Right renal pelvis (tissue), 4 donors: ENCODE measurements around the gene ZNF860. TPM values are rescaled to one million over a fixed set of nuclear protein-coding genes. Genes with fewer than 3 reads are reported as not detected.
A peak's percentile ranks its signal among the peaks of the same experiment; 100 is the strongest.
"Not testable (repeated sequence)": the region's sequence is repeated elsewhere in the genome, so short reads cannot be mapped to it uniquely, and the experiment has no call there.

ENCODE experiments used
- DNase-seq, 4 donors: peaks; one replicate each; pipeline ENCODE4 v3.0.0-alpha.2; 2013; ENCODE audit warnings: low read depth in 4 of 4, low spot score in 3 of 4, missing footprints in 1 of 4
- polyA plus RNA-seq, 4 donors: library from polyadenylated mRNA; unstranded; fragments of 120-200 nt; gene quantifications; one replicate each; pipeline ENCODE4 v1.2.1, GENCODE V29; 2013; ENCODE audit not compliant: insufficient read length in 4 of 4

ZNF860 gene
- polyA plus RNA-seq, 4 donors, result 2.3 to 2.8 (median 2.6) TPM

DNA sequence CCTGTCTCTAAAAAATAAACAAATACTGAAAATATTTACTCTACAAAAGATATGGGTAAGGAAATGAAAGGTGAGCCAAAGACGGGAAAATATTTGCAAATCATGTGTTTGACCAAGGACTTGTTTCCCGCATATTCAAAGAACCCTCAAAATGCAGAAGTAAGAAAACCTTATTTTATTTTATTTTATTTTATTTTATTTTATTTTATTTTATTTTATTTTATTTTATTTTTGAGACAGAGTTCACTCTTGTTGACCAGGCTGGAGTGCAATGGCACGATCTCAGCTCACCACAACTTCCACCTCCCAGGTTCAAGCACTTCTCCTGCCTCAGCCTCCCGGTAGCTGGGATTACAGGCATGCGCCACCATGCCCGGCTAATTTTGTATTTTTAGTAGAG lies 11.4 kb downstream of the ZNF860 start:
- not testable (repeated sequence) for DNase-seq

GRCh38 chr3:31993843-31994242 lies 12.3 kb downstream of the ZNF860 start:
- no peak for DNase-seq

DNA sequence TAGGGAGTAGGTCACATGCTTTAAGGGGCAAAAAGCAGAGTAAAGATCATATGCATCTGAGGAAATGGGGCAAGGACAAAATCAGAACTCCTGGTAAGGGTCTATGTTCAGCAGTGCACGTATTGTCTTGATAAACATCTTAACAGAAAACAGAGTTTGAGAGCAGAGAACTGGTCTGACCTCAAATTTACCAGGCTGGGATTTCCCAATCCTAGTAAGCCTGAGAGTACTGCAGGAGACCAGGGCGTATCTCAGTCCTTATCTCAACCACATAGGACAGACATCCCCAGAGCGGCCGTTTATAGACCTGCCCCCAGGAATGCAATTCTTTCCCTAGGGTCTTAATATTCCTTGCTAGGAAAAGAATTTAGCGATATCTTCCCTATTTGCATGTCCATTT lies 13.5 kb downstream of the ZNF860 start:
- DNase-seq, result not testable (repeated sequence)

- DNase-seq, result no peak
These were observed 14.6 kb downstream of the ZNF860 start for GRCh38 chr3:31996195-31996594.

DNA sequence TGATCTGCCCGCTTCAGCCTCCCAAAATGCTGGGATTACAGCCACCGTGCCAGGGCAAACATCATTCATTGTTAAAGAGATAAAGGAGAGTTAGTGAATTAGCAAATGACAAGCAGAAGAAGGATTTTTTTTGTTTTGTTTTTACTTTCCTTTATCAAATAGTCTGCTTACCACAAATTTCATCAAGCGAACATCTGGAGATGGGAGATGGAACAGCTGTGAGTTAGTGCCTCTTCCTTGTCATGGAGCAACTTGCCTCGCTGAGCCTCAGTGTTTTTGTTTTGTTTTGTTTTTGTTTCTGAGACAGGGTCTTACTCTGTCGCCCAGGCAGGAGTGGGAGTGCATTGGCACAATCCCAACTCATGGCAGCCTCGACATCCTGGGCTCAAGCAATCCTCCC lies 15.9 kb downstream of the ZNF860 start:
- DNase-seq, result no peak

DNA sequence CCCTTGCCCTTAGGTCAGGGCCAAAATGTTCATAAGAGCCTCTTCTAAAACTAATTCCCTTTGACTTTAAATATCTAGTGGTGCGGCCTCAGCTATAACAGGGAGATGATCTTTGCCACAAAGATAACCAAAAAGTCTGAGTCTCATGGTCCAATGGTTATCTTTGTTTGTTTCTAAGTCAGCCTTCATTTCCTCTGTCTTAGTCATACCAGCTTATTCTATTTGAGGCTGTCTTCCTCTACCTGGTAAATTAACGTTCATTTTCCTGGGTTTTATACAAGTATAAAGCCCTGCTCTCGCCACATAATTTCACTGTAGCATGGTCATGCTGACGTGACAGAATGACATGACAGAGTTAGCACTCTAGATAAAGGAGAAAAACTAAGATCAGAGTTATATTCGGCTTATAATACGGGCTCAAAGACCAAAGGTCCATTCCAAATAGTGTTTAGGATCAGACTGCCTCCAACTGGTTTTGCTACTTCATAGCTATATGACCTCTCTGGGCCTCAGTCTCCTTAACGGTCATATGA lies 18.4 kb downstream of the ZNF860 start:
- DNase-seq, result no peak

- no peak for DNase-seq
These were observed 19.3 kb downstream of the ZNF860 start for GRCh38 chr3:32000877-32001276.

DNA sequence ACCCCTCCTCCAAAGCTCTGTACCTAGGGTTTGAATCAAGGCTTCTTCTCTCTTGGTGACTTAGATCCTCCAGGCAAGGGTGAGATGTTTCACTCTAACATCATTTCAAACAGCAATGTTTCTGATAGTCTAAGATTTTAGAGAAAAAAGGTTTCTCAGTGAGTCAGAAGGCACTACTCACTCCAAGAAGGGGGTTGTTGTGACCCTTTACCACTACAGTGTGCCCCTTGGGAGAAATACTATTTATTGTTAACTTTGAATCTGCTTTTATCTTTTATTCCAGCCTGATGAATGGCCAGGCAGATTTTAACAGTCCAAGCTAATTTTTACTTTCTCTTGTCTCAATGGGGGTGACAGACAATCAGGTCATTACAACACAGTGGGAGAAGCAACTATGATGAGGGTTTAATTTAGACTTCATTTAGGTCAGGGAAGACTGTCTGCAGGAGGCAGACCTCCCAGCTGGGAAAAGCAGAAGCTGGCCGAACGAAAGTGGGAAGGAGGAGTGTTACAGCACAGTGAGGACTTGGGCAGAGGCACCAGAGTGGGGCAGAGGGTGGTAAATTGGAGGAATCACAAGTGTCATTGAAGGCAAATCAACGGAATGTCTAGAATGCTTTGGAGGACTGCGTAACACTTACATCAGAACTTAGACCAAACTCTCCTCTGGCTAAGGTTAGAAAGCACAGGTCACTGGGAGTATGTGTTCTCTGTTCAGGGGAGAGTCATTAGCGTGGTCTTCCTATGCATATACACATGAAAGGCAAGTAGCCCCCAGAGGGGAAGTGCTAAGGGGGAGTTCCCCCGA lies 21.2 kb downstream of the ZNF860 start:
- no peak for DNase-seq

DNA sequence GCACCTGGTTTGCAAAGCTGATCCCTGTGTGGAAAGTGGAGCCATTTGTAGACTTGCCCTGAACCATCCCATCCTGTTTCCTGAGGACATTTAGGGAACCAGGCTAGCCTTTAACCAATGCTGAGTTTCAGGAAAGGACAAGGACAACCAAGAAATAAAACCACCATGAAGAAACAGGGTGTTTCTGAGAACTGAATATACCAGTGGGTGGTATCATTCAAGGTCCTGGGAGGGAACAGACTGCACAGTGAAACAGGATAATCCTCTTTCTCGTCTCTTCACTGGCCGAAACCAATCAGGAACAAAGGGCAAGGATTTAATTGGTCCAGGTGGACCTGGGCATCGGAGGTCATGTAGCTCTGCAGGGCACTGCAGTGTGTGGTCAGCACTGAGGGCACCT lies 21.8 kb downstream of the ZNF860 start:
- no peak for DNase-seq

- DNase-seq, result no peak
These were observed 22.7 kb downstream of the ZNF860 start for GRCh38 chr3:32004113-32004765.

DNA sequence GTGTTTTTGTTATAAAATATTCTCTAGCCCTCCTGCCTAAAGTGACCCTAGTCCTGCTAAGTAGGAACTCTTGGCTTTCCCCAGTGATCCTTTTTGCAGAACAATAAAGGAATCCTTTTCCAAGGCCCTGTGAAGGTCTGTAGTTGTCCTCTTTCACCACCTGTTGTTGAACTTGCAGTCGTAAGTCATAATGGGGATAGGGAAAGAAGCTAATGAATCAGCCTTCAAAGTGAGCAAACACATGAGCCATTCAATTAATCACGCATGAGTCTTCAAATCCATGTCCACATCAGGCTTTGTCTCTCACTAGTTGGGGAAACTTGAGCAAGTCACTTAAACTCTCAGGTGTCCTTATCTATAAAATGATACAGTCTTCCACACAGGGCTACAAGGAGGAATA lies 27.6 kb downstream of the ZNF860 start:
- no peak for DNase-seq

DNA sequence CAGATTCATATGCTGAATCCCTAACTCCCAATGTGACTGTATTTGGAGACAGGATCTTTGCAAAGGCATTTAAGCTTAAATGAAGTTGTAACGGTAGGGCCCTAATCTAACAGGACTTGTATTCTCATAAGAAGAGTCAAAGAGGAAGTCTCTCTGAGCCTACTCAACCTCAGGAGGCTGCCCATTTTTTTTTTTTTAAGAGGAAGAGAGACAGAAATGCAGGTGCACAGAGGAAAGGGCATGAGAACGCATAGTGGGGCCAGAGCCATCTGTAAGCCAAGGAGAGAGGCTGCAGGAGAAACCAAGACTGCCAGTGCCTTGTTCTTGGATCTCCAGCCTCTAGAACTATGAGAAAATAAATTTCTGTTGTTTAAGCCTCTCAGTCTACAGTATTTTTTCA lies 28.4 kb downstream of the ZNF860 start:
- no peak for DNase-seq

DNA sequence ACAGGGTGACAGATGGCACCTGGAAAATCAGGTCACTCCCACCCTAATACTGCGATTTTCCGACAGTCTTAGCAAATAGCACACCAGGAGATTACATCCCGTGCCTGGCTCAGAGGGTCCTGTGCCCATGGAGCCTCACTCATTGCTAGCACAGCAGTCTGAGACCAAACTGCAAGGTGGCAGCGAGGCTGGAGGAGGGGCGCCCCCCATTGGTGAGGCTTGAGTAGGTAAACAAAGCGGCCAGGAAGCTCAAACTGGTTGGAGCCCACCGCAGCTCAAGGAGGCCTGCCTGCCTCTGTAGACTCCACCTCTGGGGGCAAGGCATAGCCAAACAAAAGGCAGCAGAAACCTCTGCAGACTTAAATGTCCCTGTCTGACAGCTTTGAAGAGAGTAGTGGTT lies 29.1 kb downstream of the ZNF860 start:
- not testable (repeated sequence) for DNase-seq

GRCh38 chr3:32015638-32016037 lies 34.1 kb downstream of the ZNF860 start:
- DNase-seq, result not testable (repeated sequence)

DNA sequence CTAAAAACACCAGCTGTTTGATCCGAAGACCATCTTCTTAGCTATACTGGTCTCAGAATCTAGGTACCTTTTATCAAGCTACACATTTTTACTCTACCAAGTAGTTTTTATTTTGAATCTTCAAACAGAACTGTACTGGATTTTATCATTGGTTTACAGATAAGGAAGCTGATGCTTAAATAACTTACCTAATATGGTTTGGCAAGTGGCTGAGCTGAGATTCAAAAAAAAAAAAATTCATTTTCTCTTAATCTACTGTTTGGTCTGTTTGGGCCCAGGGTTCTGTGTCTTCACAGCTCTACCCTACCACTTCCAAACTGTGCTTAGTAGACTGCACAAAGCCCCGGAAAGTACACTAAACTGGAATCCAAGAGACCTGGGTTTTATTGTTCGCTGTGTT lies 35.7 kb downstream of the ZNF860 start:
- no peak for DNase-seq

DNA sequence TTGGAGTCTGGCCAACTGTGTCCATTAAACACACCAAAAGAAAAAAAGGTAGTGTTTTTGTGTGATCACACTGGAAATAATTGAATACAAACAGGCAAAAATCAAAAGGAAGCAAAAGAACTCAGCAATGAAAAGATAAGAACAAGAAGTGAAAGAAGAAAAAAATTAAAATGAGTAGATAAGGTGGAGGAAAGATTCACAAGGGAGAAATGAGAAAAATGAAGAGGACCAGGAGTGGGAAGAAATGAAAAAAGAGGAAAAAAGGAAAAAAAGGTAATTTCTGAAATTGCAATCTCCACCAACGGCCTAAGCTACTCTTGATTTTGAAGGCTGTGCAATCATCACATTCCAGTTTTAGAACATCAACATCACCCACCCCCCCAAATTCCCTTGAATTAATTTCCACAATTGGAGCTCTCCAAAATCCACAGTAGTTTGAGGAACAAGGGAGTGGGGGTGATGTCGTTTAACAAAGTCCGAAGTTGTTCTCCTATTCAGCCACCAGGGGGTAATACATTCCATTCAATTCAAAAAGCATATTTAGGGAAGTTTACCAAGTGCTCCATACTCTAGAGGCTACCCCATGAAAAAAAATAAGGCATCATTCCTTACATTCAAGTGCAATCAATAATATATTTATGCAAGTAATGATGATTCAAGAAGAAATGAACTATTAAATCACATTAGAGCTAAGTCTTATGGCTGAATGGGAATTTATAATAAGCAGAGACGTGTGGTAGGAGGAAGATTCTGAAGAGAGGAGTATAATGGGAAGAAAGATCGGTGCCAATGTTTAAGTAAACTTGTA lies 37.4 kb downstream of the ZNF860 start:
- peak; percentile 18 to 34 (median 24) for DNase-seq

DNA sequence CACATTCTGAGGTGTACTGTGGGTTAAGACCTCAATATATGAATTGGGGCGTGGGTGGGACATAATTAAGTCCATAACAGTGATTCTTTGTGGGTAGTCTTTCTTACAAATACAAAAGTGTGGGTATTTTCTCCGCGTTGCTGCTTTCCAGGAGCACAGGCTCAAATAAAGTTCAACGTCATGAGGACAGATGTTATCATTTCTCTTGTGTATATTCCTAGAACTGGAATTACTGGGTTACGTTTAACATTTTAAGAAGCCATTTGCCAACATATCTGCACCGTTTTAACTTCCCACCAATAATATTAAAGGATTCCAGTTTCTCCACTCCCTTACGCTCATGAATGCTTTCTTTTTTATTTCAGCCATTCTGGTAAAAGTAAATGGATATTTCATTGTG lies 39.6 kb downstream of the ZNF860 start:
- DNase-seq, result no peak

GRCh38 chr3:32021748-32022147 lies 40.2 kb downstream of the ZNF860 start:
- no peak for DNase-seq

DNA sequence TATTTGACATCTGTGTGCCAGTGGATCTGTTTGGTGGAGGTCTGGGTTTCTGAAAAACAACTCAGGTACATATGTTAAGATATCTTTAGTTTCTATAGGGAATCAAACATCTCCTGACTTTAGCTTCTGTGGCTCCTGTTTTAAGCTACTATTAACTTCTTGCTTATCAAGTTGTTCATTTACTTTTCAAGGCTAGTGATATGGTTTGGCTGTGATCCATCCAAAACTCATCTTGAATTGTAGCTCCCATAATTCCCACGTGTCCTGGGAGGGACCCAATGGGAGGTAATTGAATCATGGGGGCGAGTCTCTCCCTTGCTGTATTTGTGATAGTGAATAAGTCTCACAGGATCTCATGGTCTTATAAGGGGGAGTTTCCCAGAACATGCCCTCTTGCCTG lies 41.4 kb downstream of the ZNF860 start:
- no peak for DNase-seq

GRCh38 chr3:32026593-32026992 lies 45.0 kb downstream of the ZNF860 start:
- no peak for DNase-seq

GRCh38 chr3:32037932-32038267 lies 56.4 kb downstream of the ZNF860 start:
- no peak for DNase-seq
